Hematopoietic multipotent progenitor cell (in vitro differentiated cells): ENCODE data around the gene HYDIN. TPM values are rescaled to one million over a fixed set of nuclear protein-coding genes. Genes with fewer than 3 reads are reported as not detected.

Experiments used
- DNase-seq, 3 donors: peaks; one replicate each; pipeline ENCODE4 v3.0.0-alpha.2; 2011 to 2015; ENCODE audit warnings: low read depth in 2 of 3, low spot score in 2 of 3
- total RNA-seq: library from RNA; depleted of rRNA; stranded (reverse); fragments of >200 nt; gene quantifications from one replicate; pipeline ENCODE4 v1.2.3, GENCODE V29; 2012

The HYDIN gene
- total RNA-seq, 1 donor = 0.27 TPM

DNA sequence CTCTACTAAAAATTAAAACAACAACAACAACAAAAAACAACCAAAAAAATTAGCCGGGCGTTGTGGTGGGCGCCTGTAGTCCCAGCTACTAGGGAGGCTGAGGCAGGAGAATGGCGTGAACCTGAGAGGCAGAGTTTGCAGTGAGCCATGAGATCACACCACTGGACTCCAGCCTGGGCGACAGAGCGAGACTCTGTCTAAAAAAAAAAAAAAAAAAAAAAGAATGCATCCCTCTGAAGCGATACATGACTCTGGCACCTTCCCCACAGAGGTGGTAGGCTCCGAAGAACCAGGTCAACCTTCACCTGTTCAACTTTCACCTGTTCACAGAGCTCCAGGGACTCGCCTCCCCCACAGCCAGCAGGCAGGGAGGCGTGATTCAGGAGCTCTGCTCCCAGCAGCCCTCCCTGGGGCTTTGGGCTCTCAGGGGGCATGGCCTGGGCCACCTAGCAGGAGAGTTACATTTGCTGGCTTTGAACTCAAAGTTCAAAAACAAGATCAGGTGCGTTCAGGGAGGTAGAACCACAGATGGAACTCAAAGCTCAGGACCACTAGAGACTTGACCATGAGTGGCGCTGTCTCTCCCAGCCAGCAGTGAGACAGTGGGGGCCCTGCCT, 435.1 kb downstream of the HYDIN start:
- no peak for DNase-seq

DNA sequence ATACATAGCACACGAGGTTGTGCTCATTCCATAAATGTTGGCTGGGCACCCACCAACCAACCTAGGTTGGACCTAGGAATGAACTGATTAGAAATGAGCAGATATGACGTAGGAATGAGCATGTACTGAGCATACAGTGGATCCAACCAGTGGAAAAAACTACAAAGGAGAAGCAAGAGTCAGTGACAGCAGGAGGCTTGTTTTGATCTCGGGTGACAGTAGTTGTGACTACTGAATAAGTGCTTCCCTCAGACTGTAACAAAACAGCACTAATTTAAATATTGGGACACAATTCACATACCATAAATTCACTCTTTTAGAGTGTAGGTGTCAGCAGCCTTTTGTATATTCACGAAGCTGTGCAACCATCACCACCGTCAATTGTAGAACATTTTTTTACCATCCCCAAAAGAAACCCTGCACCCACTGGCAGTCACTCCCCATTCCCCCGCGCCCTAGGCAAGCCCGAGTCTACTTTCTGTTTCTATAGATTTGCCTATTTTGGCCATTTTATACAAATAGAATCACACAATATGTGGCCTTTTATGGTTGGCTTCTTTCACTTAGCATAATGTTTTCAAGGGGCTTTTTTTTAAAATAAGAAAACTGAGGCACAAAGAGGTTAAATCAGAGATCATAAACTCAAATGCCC, 436.5 kb downstream of the HYDIN start:
- DNase-seq = no peak

DNA sequence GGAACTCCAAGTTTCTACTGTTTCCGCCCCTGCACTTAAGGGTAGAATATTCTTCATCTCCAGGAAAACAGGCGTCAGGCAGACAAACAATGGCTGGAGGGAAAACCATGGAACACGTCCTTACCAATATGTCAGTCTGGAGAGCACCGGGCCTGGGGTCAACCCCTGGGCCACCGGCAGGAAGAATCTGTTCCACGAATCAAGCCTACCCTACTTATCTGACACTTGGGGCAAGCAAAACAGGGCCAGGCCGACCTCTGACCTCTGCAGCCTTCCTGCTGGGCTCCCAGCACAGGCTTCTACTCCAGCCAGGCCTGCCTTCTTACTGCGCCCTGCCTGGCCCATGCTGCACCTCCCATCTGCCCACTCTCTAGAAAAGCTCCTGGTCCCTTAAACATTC, 439.7 kb downstream of the HYDIN start:
- no peak for DNase-seq

DNA sequence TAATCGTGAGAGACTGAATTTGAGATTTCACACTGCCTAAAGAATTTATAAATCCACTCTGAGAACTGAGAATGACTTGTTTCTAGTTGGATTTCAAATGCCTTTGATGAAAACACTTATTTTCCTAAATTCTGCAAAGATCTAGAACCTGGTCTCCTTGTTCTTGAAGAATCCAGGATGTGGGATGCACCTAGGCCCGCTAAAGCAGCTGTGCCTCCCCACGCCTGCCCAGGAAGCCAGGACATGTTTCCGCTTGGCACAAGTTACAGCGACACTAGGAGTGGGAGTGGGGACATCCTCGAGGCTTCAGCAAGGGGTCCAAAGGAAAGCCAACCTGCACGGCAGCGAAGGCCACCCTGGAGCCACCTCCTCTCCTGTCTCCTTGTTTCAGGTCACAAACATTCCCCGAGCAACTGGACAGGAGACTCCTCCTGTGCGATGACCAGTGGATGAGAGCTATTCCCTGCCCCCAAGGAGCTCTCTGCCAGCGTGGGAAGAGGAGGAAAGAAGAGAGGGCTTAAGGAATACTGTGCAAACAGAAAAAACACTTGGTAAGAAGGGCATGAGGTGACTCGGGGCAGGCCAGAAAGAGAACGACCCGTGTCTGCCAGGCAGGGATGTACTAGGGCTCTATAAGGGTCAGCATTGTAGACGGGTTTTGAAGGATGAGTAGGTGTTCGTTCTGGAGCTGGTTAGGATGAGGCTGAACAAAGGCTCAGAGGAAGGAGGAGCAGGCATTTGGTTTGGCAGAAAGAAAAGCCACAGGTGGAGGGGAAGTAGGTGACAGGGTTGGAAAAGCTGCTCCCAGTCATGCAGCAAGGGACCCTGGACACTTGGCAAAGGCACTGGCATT, 440.7 kb downstream of the HYDIN start:
- DNase-seq = no peak

DNA sequence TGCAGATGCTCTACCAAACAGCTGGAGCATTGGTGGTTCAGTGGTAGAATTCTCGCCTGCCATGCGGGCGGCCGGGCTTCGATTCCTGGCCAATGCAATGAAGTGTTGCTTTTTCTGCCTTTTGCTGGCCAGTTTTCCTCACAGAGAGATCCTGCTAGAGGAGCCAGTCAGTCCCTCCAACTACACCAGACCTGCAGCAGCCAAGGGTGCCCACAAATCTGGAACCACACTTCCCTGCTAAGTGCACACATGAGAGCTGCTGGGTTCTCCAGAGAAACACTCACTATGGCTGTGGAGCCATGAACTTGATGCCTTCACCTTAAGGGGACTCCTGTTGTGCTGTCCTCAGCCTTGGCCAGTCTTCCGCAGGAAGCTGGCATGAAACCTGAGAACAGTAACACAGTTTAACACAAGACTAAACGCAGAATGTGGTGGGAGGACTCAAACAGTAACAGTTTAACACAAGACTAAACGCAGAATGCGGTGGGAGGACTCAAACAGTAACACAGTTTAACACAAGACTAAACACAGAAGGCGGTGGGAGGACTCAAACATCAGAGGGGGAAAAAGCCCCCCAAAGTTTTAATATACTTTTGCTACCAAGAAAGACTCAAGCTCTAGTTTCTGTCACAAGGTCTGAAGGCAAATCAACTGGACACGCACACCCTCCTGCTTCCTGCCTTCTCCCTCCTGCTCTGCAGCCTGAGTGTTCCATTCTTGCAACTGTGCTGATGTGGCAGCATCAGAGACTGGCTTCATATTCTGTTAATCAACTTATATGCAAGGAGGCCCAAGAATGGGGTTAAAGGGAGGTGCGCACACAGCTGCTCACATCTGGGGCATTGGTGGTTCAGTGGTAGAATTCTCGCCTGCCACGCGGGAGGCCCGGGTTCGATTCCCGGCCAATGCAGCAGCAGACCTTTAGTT, 441.6 kb downstream of the HYDIN start:
- DNase-seq = no peak

DNA sequence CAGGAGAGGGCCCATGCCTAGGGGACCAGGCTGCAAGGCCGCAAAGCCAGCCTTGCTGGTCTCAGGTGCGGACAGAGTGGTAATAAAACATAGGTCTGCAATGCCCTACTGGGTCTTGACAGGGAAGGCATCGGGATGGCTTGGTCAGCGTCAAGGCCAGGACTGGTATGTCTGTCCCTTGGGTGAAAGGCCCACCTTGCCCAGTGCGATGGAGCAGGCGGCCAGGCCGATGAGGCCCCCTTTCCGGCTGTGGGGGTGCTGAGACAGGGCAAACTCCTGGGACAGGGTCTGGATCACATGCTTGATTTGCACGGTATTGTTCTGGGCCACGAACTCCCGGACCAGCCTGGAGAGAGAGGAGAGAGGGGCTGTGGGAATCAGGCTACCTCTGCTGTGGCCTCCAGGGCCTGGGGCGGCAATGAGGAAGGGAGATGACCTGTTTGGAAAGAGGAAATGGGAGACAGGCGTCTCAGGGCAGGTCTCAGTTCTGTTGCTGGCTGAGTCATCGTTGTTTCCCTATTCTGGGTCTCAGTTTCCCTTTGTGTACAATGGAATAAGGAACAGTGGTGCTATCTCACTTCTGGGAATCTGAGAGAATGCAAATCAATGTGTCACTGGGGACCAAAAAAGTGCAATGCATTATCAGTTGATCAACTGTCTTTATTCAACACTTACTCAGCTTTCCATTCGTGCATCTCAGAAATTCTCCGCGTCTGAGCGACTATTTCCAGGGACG, 444.3 kb downstream of the HYDIN start:
- DNase-seq = no peak

DNA sequence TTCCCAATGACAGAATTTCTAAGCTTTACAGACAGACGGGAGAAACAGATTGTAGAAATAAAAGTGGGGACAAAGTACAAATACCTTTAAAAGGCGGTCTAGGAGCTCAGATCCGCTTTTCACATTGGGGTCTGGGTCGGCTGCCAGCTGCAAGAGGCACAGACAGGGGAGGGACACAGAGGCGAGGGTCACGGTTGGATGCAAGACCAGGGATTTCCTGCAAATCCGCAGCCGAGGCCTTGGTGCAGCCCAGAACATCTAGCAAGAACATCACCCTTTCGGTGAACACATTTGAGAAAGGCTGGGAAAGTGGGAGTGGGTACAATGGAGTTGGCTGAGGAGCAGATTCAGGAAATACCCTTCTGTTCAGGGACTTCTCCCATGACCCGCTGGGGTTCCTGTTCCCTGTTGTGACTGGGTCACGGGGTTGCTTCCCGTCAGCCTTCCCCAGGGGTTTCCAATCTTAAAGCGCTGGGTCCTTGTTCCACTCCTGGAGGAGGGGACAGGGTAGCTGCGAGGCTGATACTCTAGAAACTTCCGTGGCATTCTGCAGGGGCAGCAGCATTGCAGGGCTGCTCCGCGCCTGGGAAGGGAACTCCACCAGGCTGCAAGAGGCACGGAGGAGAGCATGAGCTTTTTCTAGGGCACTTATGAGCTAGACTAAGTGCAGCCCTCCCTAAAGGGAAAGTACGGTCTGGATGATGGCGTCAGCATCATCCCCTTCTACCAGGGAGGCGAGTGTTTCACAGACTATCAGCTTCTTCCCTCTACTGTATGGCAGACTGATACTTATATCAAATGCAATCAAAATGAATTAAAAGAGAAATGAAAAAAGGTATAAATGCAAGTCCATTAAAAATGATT, 445.6 kb downstream of the HYDIN start:
- no peak for DNase-seq

DNA sequence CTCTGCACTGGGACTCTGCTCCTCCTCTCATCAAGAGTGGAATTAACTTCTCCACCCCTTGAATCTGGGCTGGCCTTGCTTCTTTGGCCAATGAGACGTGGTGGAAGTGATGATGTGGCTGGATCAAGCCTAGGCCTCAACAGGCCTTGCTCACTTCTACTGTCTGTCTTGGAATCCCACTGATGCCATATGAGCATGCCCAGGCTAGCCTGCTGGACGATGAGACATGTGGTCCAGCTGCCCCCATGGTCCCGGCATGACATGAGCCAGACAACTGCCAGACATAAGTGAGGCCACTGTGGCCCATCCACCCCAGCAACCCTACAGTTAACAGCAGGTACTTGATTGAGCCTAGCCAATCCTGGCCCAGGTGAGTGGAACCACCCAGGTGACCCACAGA, 448.3 kb downstream of the HYDIN start:
- DNase-seq = no peak

DNA sequence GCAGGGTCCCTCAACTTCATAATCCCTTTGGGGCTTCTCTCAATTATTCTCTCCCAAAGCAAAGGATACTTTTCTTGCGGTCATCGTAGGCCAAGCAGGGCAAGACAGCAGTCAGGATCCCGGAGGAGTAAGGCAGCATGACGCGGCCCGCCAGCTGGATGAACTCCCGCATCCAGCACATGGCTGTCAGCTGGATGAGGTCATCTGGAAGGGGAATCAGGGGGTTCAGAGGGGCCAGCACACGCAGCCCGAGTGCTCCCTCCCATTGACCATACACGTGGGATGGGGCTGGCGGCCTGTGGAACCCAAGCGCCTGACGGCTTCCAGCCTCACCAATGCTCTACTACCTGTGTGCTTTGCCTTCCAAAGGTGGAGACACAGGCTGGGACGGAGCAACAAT, 448.7 kb downstream of the HYDIN start:
- DNase-seq = no peak

DNA sequence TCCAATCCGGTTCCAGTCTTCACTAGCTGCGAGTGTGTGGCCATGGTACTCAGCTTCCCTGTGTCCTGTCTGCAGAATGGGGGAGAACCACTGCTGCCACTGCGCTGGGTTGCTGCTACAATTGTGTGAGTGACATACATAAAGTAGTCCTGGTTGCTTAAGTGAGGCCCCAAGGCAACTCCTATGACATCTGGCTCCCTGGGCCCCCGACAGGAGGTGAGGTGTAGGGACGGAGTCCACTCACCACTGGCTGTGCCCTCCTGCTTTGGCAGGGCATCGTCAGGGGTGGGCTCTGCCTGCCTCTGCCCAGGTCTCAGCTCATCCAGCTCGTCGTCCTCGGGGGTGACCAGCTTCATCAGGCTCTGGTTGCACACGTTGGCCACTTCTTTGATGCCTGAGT, 450.0 kb downstream of the HYDIN start:
- no peak for DNase-seq

DNA sequence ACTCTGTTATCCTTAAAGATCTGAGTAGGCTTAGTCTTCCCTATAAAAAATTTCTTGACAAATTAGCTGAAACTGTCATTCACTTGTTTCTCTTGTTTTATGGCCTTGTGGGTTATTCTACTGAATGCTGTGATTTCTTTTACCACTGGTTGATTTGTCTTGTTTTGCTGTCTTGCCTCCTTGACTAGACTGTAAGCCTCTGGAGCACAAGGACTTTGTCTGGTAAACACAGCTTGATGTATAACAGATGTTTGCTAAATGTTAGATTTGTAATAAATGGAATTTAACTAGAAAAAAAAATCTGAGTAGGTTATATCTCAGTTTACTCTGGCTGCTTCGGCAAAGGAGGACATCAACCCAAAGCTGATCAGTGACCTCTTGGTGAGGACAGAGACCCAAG, 451.2 kb downstream of the HYDIN start:
- DNase-seq = no peak

DNA sequence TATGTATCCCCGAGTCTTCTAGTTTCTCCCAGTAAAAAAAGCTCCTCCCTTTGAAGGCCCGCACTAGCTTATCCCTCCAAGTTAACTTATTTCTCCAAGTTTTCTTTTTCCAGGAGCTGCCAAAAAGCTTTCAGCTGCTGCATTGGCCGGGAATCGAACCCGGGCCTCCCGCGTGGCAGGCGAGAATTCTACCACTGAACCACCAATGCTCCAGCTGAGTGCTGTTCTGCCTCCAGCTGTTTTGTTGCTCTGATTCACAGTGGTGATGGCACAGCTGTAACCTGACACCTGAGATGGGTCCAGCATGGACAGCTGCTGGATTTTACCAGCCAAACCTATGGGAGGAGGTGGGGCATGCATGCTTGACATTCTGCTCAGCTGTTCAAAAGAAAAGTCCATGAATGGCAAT, 451.6 kb downstream of the HYDIN start:
- no peak for DNase-seq

DNA sequence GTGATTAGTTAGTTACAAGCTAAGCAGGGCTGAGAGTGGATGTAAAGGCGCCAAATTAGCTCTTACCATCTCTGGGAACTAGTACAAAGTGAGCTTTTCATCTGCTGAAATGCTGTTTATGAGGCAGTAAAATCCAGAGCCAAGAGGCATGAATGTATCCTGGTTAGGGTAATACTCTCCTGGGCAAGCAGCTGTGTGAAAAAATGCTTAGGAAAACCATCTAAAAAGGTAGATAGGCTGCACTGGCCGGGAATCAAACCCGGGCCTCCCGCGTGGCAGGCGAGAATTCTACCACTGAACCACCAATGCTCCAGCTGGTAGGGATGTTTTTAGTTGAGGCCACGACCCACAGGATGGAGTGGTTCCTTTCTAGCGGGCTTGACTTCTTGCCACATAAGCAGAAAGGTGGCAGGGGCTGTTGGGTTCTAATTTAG, 452.5 kb downstream of the HYDIN start:
- DNase-seq = no peak

DNA sequence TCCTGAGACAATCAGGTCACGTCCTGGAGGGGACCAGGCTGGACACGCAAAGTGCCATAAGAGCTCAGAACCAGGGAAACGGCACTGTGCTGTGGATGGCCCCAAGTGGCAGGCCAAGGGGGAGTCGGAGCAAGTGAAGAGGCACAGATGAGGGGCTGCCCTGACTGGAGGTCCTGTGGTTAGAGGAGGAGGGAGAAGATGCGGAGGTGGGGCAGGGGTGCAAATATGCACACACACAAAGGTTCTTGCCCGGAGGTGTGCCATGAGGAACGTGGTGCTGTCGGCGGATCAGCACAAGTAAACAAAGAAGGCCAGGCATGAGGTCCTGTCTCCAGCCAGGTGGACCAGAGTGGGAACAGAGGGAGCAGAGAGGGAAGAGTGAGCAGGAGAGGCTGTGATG, 453.0 kb downstream of the HYDIN start:
- DNase-seq = no peak

DNA sequence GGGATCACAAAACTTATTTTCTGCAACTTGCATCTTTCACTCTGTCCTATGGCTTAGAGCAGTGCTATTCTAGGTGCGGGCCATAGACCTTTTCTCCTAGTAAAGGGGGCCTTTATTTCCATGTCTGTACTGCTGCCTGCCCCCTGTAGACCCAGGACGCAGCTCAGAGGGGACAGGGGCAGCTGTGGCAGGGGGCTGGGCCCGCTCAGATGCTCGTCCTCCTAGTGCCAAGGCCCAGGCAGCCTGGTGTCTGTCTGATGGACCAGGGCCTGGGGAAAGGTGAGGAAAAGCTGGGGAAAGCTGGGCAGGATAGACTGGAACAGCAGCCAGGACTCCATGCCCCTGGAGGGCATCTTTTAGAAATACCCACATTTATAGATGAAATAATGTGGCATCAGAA, 455.1 kb downstream of the HYDIN start:
- no peak for DNase-seq

DNA sequence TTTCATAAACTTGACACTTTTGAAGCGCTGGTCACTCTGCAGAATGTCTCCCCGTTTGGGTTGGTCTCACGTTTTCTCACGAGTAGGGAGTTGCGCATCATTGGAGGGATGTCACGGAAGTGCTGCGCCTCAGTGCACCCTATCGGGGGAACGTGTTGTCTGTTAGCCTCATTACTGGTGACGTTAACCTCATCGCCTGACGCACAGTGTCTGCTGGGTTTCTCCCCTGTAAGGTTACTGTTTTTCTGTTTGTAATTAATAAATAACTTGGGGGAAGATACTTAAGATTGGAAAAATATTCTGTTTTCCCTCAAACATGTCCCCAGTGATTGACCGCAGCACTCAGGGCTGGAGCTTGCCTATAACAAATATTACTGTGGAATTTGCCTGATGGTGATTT, 456.3 kb downstream of the HYDIN start:
- DNase-seq = no peak

DNA sequence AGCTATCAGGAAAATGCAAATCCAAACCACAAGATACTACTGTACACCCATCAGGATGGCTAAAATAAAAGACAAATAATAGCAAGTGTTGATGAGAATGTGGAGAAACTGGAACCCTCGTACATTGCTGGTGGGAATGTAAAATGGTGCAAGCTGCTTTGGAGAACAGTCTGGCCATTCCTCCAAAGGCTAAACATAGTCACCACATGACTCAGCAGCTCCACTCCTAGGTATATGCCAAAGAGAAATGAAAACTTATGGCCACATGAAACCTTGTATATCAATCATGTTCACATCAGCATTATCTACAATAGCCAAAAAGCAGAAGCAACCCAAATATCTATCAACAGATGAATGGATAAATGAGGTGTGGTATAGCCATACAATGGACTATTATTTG, 458.0 kb downstream of the HYDIN start:
- DNase-seq = no peak

DNA sequence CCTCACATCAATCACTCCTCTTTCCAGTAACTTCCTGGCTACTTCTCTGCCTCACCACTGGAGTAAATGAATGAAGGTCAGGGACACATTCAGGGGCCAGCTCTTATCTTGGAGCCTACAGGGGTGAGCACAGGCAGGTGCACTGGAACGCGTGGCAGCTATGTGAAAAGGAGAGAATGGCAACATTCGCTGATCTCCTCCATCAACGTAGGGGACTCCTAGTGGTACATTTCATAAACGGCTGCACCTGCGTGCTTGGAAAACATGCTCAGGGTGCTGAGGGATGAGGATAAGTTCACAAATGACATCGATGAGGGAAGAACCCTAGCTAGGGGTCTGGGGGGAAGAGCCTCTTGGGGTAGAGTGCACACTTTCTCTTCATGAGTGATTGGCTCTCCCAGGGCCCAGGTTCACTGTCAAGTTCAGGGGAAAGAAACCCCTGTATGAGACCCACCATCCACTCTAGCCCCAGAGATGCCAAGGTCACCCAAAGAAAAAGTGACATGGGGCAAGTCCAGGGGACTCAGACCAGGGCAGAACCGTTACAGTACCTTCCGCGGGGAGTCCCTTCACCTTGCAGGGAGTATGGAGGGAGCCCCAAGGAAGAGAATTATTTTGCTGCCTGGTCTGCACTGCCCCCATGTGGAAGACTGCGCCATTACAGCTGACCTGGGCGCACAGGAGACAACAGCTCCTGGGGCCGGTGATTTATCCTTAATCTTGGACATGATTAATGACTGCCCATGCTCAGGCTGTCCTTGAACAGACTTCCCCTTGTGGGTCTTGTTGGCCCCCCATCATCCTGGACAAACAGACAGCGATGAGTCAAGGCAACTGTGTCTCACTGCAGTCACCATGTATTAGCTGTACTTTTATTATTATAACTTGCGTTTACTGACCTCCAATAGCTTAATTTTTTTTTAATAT, 459.6 kb downstream of the HYDIN start:
- peak; percentile 18 to 66 (median 56) for DNase-seq
